ENCODE measurements around the gene HEMGN.
A peak's percentile ranks its signal among the peaks of the same experiment; 100 is the strongest.
"Not testable (repeated sequence)": the region's sequence is repeated elsewhere in the genome, so short reads cannot be mapped to it uniquely, and the experiment has no call there.

Gene HEMGN

GRCh38 chr9:97938081-97938644 lies at the start of gene HEMGN:
Gene HEMGN, minus strand, starts transcription at chr9:97938172. Its CDS starts 36 bp downstream, at chr9:97938136.
- no peak for DNase-seq (ENCODE audit: low spot score)

- DNase-seq (ENCODE audit: low spot score): no peak
Observed at GRCh38 chr9:97987487-97987886, 49.5 kb upstream of the HEMGN start.

GRCh38 chr9:97985058-97985861 lies 47.3 kb upstream of the HEMGN start:
- DNase-seq (ENCODE audit: low spot score): no peak

GRCh38 chr9:97984188-97985057 lies 46.5 kb upstream of the HEMGN start:
- peak; percentile 81 for DNase-seq (ENCODE audit: low spot score)

- peak; percentile 40 for DNase-seq (ENCODE audit: low spot score)
Observed at GRCh38 chr9:97983589-97984187, 45.7 kb upstream of the HEMGN start.

GRCh38 chr9:97982683-97983588 lies 45.0 kb upstream of the HEMGN start, which contains the start of gene ANP32B:
Gene ANP32B, plus strand, starts transcription at chr9:97983341. Its CDS starts 215 bp downstream, at chr9:97983556.
- DNase-seq (ENCODE audit: low spot score): peak; percentile 91

GRCh38 chr9:97981846-97982682 lies 44.1 kb upstream of the HEMGN start:
- no peak for DNase-seq (ENCODE audit: low spot score)

GRCh38 chr9:97980918-97981845 lies 43.2 kb upstream of the HEMGN start:
- DNase-seq (ENCODE audit: low spot score): no peak

GRCh38 chr9:97980479-97980803 lies 42.5 kb upstream of the HEMGN start:
- peak; percentile 17 for DNase-seq (ENCODE audit: low spot score)

GRCh38 chr9:97979788-97980478 lies 42.0 kb upstream of the HEMGN start:
- no peak for DNase-seq (ENCODE audit: low spot score)

GRCh38 chr9:97978371-97979130 lies 40.6 kb upstream of the HEMGN start:
- DNase-seq (ENCODE audit: low spot score): no peak

- not testable (repeated sequence) for DNase-seq (ENCODE audit: low spot score)
Observed at GRCh38 chr9:97976633-97977032, 38.7 kb upstream of the HEMGN start.

- no peak for DNase-seq (ENCODE audit: low spot score)
Observed at GRCh38 chr9:97975376-97975775, 37.4 kb upstream of the HEMGN start.

GRCh38 chr9:97972753-97973152 lies 34.8 kb upstream of the HEMGN start:
- DNase-seq (ENCODE audit: low spot score): no peak

- DNase-seq (ENCODE audit: low spot score): no peak
Observed at GRCh38 chr9:97970165-97970564, 32.2 kb upstream of the HEMGN start.

- no peak for DNase-seq (ENCODE audit: low spot score)
Observed at GRCh38 chr9:97969014-97969413, 31.0 kb upstream of the HEMGN start.

- DNase-seq (ENCODE audit: low spot score): no peak
Observed at GRCh38 chr9:97966493-97966892, 28.5 kb upstream of the HEMGN start.

GRCh38 chr9:97964901-97965300 lies 26.9 kb upstream of the HEMGN start:
- DNase-seq (ENCODE audit: low spot score): no peak

All from AG08395 (cell line).